GM19023 (cell line): ENCODE data around the gene AP1G2.
"Not testable (repeated sequence)": the region's sequence is repeated elsewhere in the genome, so short reads cannot be mapped to it uniquely, and the experiment has no call there.

Experiments used
- ATAC-seq: cut with Tn5 transposase; IDR thresholded peaks from one replicate; pipeline ENCODE4 v1.9.1; 2021; ENCODE audit warnings: mild to moderate bottlenecking, moderate library complexity; ENCODE audit not compliant: unreplicated experiment

The AP1G2 gene

DNA sequence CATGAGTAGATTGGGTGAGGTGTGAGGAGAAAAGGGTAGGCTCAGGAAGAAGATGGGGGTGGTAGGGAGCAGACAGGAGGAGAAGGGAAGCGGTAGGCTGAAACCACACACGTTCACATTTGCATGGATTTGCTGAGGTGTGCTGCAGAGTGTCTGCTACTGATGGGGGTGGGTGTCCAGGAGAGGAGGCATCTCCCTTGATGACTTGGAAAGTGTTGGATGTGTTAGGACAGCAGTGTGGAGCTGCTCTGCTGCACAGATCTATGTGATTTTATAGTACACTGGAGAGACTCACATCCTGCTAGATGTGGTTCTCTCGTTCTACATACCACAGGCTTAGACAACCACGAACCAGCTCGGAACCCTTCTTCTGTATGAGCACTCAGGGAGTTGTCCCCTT, 25.3 kb downstream of the AP1G2 start:
- no peak for ATAC-seq

DNA sequence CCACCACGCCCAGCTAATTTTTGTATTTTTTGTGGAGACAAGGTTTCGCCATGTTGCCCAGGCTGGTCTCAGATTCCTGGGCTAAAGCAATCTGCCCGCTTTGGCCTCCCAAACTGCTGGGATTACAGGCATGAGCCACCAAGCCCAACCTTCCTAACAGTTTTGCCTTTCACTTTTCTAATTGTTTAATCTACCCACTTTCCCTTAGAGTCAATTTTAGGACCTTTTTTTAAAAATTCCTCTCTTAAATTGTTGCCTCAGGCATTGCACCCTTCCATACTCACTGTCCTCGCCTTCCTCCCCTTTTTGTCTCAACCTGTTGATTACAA, 27.5 kb downstream of the AP1G2 start:
- ATAC-seq, result no peak

DNA sequence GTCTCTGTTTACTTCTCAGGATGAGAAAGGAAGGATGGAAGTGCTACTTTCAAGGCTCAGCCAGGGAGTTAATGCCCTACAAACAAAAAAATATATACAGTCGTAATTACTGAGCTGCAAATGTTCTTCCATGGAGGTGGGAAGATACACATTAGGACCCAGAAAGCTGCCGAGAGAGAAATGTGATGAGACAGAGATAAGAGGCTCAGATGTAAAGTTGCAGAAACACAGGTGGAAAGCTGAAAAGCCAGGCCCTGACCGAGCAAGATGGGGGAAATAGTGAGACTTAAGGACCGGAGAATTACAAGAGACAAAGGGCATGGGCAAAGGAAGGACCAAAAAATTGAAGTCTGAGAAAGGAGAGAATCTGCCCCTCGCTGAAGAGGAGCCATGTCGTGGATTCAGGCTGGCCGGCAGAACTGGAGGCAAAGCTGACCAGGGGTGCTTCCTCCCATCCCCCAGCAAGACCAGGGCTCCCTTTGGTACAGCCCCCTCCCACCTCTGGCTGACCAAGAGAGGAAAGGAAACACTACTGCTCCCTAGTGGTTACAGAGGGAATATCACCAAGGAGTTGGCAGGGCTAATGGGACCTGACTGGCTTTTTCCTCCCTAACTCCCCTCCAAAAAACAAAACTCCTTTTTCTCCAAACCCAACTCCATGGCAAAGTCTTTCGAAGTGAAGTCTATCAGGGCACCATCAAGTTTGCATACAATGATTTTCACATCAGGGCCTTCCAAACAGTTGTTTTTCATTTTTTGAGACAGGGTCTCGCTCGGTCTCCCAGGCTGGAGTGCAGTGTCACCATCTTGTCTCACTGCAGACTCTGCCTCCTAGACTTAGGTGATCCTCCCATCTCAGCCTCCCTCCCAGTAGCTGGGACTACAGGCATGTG, 28.1 kb downstream of the AP1G2 start:
- ATAC-seq, result no peak

DNA sequence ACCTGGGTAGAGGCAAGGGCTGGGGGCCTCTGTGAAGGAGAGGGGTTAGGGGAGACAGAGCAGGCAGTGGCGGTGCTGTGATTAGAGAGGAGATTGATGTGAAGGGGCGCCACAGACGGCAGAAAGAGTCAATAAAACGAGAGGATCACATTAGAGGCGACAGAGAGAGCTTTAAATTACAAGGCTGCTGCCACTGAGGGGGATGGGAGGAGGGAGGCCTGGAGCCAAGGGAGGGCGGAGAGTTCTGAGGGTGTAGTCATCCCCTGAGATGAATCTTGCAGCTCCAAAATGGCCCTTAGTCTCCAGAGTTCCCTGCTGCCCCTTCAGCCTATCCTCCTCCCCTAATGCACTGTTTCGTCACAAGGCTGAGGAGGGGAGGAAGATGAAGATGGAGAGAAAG, 28.8 kb downstream of the AP1G2 start:
- no peak for ATAC-seq

DNA sequence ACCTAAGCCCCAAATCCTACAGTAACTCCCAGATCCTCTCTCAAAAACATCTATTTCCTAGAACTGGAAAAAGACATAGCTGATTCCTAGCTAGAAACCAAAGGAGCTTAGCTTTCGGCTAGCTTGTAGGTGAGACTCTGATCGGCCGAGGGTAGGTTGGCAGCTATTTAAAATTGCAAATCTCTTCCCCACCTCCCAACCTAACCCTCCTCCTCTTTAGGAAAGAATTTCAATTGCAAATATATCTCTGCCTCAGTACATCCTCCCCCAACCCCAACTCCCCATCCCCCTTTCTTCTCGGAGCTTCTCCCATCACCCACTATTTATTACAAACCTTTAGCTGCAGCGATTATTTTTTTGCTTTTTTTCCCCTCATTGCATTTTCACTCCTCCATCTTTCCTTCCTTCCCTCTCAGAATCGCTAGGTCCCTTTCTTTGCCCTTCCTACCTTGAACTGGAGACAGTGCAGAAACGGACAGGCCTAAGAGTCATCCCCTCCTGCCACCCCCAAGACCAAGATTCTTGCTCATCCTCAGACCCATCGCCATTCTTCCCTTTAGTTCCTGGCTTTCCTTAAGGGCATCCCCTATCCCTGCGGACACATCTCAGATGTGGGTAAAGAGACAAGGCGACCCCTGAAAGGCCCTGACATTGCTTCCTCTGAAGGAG, 29.4 kb downstream of the AP1G2 start:
- ATAC-seq, result no peak

DNA sequence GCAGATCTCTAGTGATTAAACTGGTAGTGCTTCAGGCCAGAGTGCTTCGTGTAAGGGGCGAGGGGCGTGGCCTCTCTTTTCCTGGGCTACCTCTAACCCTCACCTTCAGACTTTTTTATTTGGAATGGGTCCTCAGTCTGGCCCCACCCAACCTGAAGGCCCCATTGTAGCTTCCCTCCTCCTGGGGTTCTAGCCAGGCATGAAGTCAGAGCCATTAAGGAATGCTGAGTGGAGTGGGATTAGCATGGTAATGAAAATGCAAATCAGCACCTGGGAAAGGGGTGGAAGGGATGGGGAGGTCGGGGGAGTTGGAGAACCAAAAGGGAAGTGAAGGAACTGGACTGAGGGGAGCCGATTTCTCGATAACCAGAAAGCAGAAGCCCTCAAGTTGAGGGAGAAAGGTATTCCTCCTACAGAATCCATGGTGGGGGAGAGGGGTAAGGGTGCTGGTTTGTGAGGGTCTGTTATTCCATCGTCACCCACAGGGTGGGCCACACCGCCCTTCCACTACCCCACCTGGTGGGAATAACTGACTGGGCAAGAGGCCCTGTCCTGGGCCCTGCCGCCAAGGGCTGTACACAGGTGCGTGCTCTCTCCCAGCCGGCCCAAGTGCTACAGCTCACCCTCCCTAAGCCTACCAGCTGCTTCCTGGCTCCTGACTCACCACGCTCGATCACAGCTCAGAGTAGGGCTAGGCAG, 30.1 kb downstream of the AP1G2 start:
- no peak for ATAC-seq

DNA sequence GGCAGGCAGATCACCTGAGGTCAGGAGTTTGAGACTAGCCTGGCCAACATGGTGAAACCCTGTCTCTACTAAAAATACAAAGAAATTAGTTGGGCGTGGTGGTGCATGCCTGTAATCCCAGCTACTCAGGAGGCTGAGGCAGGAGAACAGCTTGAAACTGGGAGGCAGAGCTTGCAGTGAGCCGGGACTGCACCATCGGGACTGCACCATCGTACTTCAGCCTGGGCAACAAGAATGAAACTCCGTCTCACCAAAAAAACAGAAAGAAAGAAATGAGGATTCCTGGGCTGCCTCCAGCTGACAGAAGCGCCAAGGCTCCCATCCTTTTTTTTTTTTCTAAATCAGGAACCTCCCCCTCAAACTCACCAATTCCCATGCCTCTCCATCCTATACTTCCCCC, 30.7 kb downstream of the AP1G2 start:
- not testable (repeated sequence) for ATAC-seq

DNA sequence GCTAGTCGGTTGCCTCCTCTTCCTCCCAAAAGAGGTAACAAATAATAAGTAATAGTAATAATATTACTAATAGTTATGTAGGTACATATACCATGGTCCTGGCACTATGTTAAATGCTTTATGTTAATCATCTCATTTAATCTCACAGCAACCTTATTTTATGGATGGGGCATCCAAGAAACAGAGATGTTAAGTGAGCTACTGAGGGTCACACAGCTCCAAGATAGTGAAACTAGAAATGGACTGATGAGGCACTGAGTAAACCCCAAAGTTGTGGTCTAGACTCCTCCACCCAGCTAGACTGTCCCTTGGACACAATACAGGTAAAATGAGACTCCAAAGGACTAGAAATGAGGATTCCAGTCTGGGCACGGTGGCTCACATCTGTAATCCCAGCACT, 31.1 kb downstream of the AP1G2 start:
- no peak for ATAC-seq

DNA sequence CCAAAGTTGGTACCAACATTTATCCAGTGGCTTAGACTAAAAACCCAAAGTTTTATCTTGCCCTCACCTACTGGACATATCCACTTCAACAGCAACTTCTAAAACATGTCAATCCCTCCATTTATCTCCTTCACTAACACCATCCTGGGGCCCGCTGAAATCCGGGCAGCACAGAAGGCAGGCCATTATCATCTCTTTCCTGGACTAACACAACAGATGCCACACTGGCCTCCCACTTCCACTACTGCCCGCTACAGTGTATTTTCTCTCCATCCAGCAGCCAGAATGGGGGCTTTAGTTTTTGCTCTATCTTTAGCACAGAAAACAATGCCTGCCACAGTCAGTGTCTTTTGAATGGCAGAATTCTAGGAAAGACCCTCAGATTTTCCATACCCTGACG, 31.6 kb downstream of the AP1G2 start:
- ATAC-seq, result no peak

DNA sequence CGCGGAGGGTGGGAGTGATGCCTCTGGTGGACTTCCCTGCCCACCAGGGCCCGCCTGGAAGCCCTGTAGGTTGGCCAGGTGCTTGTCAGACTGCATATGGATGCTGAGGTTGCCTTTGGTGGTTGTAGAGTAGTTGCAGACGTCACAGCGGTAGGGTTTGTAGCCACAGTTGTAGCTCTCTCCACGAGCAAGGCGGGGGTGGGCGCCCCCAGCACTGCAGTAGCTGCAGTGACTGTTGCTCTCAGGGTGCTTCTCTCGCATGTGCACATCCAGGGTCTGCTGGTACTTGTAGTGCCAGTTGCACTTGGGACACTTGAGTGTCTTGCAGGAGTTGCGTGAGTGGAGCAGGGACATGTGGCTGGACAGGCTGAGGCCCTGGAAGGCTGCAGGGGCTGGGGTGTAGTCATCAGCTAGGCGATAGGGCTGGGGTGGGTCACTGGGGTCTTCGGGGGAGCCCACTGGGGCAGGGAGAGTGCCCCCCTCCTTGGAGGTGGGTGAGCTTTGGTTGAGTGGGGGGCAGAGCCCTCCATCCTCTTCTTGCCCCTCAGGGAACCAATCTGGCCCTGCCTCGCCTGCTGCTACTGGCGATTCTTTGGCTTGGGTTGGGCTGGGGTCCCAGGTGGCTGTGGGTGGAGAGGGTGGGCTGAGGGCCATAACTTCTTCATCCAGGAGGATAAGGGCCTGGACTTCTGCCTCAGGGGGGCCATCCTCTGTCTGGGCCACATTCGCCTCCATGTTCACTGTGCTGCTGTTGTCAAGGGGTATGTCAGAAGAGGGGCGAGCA, 33.7 kb downstream of the AP1G2 start:
- no peak for ATAC-seq

DNA sequence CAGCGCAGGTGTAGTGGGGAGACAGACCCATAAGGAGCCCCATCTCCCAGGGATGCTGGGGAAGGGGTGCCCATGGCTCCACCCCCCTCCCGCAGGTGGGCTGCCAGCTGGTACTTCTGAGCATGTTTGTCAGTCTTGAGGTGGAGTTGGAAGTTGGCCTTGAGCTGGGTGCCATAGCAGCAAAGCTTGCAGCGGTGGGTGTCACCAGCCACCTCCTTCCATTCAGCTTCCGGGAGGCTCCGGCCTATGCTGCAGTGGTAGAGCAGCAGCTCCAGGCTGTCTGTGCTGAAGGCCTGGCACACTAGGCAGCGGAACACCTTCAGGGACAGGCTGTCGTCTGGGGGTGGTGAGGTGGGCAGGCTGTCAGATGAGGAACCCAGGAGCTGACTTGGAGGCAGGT, 34.9 kb downstream of the AP1G2 start:
- ATAC-seq, result no peak

DNA sequence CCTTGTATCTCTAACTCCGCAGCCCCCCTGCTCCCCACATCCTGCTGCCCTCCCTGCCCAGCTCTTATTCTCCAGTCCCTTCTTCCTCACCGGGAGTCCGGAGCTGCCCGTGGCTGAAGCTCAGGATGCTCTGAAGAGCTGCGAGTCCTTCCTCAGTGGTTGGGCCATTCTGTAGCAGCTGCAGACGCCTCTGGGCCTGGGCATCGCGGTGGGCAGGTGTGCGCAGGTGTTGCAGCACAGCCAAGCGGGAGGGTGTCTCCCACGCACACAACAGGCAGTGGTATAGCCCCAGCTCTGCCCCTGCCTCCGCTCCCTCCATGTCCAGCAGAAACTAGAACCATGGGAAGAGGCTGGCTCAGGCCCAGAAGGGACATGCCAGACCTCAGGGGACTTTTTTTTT, 36.2 kb downstream of the AP1G2 start:
- ATAC-seq, result no peak

DNA sequence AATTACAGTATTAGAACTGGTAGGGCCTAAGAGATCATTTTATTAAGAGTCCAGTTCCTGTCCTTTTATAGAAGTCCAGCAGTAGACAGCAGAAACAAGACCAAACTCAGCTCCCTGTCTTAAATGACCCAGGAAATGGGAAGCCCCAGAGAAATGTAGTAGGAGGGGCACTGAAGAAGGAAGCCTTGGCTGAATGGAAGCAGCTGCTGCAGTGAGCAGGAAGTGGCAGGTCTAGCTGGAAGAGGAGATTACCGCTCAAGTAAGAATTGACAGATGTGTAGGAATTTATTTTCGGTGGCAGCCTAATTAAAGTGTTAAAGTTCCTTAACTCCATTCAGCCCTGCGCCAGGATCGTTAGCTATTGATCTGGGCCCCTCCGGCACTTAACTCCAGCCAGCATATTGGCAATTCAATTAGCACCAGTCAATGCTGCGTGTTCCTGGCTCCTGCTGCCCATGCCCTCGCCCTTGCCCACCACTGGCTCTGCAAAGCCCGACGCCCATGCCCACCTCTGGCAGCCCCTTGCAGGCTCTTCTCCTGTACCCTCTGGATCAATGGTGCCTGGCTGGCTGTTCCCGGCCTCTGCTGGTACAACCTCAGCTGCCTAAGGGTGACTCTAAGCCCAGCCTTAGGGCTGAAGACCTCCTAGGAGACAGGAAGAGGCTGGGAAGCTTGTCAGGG, 37.1 kb downstream of the AP1G2 start:
- ATAC-seq, result no peak

DNA sequence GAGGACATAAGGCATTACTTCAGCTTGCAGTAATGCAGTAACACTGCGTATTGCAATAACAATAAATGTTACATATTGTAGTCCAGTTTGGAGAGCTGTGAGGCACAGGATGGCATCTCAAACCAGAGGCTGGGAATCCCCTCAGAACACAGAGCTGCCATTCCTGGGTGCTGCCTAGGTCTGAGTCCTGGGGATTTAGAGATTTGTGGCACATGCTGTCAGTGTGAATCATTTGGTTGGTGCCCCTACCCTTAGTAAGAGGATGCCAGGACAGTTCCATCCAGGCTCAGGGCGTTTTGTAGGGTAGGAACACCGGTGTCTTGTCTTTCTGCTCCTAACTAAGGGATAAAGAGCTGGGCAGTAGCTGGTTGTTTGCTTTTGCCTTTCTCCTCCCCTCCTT, 38.6 kb downstream of the AP1G2 start:
- ATAC-seq, result no peak

DNA sequence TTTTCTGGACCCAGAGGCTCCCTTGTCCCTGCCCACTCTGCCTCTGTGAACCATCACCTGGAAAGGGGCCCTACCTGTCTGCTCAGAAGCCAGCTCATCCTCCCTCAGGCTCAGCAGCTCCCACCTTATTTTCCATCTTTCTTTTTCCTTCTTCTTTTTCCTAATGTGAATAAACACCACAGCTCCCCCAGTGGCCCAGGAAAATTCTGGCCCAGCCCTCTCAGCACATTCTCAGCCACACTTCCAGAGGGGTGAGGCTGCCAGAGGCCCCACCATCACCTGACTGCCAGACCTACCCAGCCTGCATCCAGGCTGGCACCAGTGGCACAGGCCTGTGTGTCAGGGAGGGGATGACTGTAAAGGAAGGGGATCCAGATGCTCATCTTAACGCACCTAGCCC, 39.0 kb downstream of the AP1G2 start:
- no peak for ATAC-seq

DNA sequence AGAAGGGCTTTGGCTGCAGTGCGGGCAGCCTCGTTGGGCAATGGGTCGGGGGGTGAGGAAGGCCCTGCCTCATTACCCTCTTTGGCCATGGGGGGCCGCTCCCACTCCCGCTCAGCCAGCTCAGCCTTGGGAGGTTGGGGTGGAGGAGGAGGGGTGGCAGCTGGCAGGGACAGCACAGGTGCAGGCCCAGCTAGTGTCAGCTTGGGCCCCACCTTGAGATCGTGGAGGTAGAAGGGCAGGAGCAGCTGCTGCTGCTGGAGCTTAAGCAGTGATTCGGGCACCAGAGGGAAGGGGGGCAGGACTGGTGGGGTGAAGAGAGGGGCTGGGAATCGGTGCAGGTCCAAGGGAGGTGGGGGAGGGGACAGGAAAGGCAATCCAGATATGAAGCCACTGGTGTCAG, 42.0 kb downstream of the AP1G2 start:
- ATAC-seq, result no peak

DNA sequence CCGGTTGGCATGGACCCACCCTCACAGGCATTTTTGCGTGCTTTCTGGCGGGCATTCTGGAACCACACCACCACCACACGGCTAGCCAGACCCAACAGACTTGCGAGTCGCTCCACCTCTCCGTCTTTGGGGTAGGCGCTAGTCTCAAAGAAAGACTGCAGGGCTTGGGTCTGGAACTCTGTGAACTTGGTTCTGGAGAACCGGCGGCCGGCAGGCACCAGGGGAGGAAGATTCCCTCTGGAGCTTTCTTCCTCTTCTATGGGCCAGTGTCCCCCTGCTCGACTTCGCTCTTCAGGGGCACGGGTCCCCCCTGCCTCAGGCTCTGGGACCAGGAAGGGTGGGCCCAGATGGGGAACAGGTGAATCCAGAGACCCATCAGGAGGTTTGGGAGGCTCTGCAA, 42.6 kb downstream of the AP1G2 start:
- ATAC-seq, result no peak

DNA sequence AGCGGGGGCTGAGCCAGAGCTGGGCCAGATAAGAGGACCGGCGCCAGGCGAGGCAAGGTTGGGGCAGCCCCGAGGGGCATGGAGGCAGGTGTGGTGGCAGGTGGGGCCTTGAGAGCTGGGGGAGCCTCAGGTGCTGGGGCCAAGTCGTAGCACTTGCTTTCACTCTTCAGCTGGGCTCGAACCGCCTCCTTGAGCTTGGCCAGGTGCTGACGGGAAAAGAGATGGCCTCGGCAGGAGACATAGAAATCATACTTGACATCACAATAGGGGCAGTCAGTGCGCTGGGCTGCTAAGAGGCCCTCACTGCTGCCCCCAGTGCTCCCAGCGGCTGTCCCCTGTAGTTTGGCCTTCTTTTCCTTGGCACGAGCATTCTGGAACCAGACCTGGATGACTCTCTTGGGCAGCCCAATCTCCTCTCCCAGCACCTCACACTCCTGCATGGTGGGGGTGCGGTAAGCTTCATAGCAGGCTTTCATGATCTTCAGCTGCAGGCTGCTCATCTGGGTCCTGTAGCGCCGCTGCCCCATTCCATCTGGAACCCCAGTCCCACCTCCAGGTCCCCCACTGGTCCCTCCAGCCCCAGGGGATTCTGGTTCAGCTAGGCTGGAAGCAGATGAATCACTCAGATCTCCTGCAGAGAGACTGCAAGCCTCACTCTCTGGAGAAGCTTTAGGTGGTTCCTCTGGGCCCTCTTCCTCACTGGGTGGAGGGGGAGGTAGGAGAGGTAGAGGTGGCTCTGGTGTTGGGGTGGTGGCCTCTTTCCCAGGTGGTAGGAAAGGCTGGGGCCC, 44.2 kb downstream of the AP1G2 start:
- ATAC-seq, result no peak

DNA sequence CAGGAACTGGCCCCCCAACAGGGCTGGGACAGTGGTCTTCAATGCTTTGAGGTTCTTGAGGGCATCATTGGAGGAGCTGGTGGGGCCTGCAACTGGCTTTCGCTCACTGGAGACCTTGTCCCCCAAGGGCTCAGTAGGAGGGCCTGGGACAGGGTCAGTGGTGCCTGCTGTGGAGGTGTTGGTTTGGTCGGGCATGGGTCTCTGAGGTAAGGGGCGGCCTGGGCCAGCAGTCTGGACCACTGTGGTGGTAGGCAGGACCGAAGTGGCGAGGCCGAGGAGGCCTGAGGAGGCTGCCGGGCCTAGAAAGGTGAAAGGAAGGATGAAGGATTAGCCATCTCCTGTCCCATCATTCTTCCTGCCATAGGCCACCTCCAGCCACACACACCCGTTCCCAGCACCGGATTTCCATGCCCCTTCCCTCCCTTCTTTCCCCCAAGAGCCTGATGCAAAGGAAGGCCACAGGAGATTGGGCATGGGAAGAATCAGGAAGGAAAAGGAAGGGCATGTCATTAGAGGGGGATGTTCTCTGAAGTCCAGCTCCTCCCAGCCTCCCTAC, 44.9 kb downstream of the AP1G2 start:
- ATAC-seq, result no peak
